ENCODE data around the gene CTXN2.
A peak's percentile ranks its signal among the peaks of the same experiment; 100 is the strongest.

The CTXN2 gene

GRCh38 chr15:48191574-48192225 is at the start of gene CTXN2:
TSS of gene CTXN2 (plus strand) at chr15:48191665. CDS start at chr15:48201301, 9,636 bp downstream.
- in situ Hi-C loops (cut with MboI; ENCODE audit: low pct_unique_long_range_greater_than_20kb, low sequenced_read_pairs), result no loop called here
- DNase-seq, result no peak

DNA sequence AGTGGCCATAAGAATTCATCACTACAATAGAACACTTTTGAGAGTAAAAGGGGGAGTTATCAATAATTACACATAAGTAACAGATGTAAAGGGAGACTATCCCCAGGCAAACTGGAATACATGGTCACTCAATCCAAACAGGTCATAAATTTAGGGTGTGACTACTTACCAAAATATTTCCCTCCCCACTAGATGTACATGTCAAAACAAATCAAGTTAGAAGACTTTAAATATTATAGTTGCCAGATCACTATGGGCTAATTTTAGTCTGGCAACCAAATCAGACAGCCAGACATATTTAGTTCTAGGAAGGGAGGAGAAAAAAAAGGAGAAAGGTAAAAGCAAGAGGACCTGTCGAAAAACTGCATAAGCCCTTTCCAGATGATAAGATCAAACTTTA is 47.6 kb upstream of the CTXN2 start:
- in situ Hi-C loops (cut with MboI; ENCODE audit: low pct_unique_long_range_greater_than_20kb, low sequenced_read_pairs), result no loop called here
- no peak for DNase-seq

- in situ Hi-C loops (cut with MboI; ENCODE audit: low pct_unique_long_range_greater_than_20kb, low sequenced_read_pairs), result no loop called here
Measured at GRCh38 chr15:48144889-48145288, 46.6 kb upstream of the CTXN2 start.

DNA sequence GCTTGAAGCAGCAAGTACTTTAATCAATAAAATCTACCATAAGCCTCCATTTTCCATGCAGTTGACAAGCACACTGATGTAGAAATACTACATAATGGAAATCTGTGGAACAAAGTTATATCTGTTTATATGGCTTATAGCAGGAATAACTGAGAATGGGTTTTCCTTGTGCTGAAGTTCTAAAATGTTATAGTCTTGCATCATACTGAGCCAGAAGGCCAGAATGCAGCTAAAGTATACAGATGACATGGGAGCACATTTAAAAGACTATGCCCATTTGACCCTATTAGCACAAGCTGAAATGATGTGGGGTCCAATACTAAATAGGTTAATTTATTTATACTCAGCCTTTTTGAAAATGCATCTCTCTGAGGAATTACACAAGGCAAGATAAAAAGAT is 45.5 kb upstream of the CTXN2 start:
- DNase-seq, result no peak
- in situ Hi-C loops (cut with MboI; ENCODE audit: low pct_unique_long_range_greater_than_20kb, low sequenced_read_pairs), result no loop called here

More at GRCh38 chr15:48144889-48145288, 46.6 kb upstream of the CTXN2 start:
- DNase-seq, result peak; percentile 42

- in situ Hi-C loops (cut with MboI; ENCODE audit: low pct_unique_long_range_greater_than_20kb, low sequenced_read_pairs), result no loop called here
- DNase-seq, result no peak
Measured at GRCh38 chr15:48147358-48147757, 44.1 kb upstream of the CTXN2 start.

GRCh38 chr15:48149858-48150257 is 41.6 kb upstream of the CTXN2 start:
- in situ Hi-C loops (cut with MboI; ENCODE audit: low pct_unique_long_range_greater_than_20kb, low sequenced_read_pairs), result no loop called here
- no peak for DNase-seq

- no peak for DNase-seq
- in situ Hi-C loops (cut with MboI; ENCODE audit: low pct_unique_long_range_greater_than_20kb, low sequenced_read_pairs), result no loop called here
Measured at GRCh38 chr15:48153526-48153925, 37.9 kb upstream of the CTXN2 start.

GRCh38 chr15:48168616-48169015 is 22.8 kb upstream of the CTXN2 start:
- in situ Hi-C loops (cut with MboI; ENCODE audit: low pct_unique_long_range_greater_than_20kb, low sequenced_read_pairs), result no loop called here

DNA sequence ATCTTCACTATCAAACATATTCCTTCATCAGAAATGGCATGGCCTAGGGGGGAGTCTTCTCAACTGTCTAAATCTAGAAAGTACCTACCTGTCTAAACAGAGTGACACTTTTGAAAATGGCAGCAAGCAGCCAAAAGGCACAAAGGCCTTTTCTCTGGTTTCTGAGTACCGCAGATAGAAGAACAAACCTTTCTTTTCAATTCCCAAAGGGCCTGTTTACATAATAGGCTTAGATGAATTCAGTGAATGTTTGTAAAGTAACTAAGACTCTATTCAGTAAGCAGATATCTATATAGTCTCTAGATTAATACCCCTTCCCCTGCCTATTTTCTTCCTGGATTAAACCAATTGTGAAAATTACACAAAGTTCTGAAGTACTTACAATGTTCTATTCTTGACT is 20.5 kb upstream of the CTXN2 start:
- in situ Hi-C loops (cut with MboI; ENCODE audit: low pct_unique_long_range_greater_than_20kb, low sequenced_read_pairs), result no loop called here
- DNase-seq, result no peak

More at GRCh38 chr15:48168616-48169015, 22.8 kb upstream of the CTXN2 start:
- DNase-seq, result no peak

DNA sequence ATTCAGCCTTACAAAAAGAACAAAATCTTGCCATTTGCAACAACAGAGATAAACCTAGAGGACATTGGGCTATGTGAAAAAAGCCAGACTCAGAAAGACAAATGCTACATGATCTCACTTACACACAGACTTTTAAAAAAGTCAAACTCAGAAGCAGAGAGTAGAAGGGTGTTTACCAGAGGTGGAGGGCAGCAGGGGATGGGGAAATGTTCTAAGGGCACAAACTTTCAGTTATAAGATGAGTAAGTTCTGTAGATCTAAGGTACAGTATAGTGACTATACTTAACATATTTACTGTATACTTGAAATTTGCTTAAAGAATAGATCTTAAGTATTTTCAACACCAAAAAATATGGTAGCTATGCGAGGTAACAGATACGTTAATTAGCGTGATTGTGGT is 16.3 kb upstream of the CTXN2 start:
- in situ Hi-C loops (cut with MboI; ENCODE audit: low pct_unique_long_range_greater_than_20kb, low sequenced_read_pairs), result no loop called here
- no peak for DNase-seq

- in situ Hi-C loops (cut with MboI; ENCODE audit: low pct_unique_long_range_greater_than_20kb, low sequenced_read_pairs), result no loop called here
Measured at GRCh38 chr15:48176112-48176511, 15.4 kb upstream of the CTXN2 start.

DNA sequence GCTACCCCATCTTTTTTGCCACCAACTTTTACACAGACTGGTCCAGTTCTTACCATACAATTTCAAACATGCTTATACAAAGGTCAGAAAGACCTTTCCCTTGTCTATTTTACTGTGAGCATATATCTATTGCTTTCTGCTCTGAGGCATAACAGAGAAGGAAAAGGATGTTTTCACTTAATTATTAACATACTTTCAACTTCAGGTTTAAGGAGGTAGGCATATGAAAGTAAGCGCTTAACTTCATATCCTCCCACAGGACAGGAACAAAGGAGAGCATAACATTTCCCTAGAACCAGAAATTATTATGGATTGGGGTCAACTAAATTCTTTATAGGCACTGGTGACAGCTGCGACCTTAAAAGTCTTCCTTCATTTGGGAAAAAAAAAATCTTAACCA is 14.5 kb upstream of the CTXN2 start:
- DNase-seq, result no peak
- in situ Hi-C loops (cut with MboI; ENCODE audit: low pct_unique_long_range_greater_than_20kb, low sequenced_read_pairs), result no loop called here

More at GRCh38 chr15:48176112-48176511, 15.4 kb upstream of the CTXN2 start:
- DNase-seq, result no peak

- peak; percentile 69 for DNase-seq
- in situ Hi-C loops (cut with MboI; ENCODE audit: low pct_unique_long_range_greater_than_20kb, low sequenced_read_pairs), result no loop called here
Measured at GRCh38 chr15:48177383-48177765, 14.1 kb upstream of the CTXN2 start.

- DNase-seq, result peak; percentile 67
- in situ Hi-C loops (cut with MboI; ENCODE audit: low pct_unique_long_range_greater_than_20kb, low sequenced_read_pairs), result no loop called here
Measured at GRCh38 chr15:48177766-48178647, 13.5 kb upstream of the CTXN2 start, which contains the start of gene MYEF2. TSS of gene MYEF2 (minus strand) at chr15:48178295. CDS start at chr15:48178237, 58 bp downstream.

GRCh38 chr15:48178648-48178931 is 12.9 kb upstream of the CTXN2 start:
- no peak for DNase-seq
- in situ Hi-C loops (cut with MboI; ENCODE audit: low pct_unique_long_range_greater_than_20kb, low sequenced_read_pairs), result no loop called here

- in situ Hi-C loops (cut with MboI; ENCODE audit: low pct_unique_long_range_greater_than_20kb, low sequenced_read_pairs), result no loop called here
- DNase-seq, result no peak
Measured at GRCh38 chr15:48182749-48183148, 8.7 kb upstream of the CTXN2 start.

DNA sequence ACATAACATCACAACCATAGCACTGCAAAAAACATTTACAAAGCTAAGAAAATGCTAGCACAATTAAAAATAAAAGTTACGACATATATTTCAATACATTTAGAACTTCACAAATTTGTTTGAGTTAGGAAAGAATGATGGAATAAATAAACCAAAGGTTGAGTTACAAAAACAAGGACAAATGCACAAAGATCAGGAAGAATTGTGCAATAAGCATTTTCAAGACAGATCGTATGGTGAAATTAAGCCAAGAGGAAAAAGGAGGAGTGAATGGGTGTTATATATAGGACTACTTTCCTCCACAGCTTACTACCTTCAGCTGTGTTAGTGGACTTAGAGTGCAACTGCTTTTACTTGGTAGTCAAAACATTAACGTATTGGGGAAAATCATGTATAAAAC is 5.9 kb upstream of the CTXN2 start:
- DNase-seq, result no peak
- in situ Hi-C loops (cut with MboI; ENCODE audit: low pct_unique_long_range_greater_than_20kb, low sequenced_read_pairs), result no loop called here

GRCh38 chr15:48186271-48186670 is 5.2 kb upstream of the CTXN2 start:
- in situ Hi-C loops (cut with MboI; ENCODE audit: low pct_unique_long_range_greater_than_20kb, low sequenced_read_pairs), result no loop called here
- no peak for DNase-seq

GRCh38 chr15:48190932-48191573 is 412 bp upstream of the CTXN2 start:
- in situ Hi-C loops (cut with MboI; ENCODE audit: low pct_unique_long_range_greater_than_20kb, low sequenced_read_pairs), result no loop called here
- DNase-seq, result peak; percentile 43

DNA sequence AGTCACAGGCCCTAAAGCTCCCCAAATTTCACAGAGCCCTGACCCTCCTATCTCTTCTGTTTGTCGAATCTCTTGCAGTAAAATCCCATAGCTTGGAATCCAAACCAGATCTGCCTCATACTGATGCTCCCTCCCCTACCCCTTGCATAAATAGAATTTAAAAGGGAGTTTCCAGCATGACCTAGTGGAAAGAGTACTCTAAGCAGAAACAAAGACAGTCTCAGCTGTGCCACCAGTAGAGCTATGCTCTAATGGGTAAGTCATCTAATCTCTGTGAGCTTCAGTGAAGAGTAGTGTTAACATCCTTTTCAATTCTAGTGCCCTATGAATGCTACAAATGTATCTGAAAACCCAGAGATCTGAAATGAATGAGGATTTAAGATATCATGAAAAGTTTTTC is 10.6 kb downstream of the CTXN2 start:
- DNase-seq, result no peak
- in situ Hi-C loops (cut with MboI; ENCODE audit: low pct_unique_long_range_greater_than_20kb, low sequenced_read_pairs), result no loop called here
